IMR-90 (cell line): Measurements from ENCODE around the gene ABCB6. TPM values are rescaled to one million over a fixed set of nuclear protein-coding genes. Genes with fewer than 3 reads are reported as not detected.

Source experiments
- ATAC-seq: fragments of 200-7000 bp; cut with Tn5 transposase; 2 replicates; pipeline ENCODE4 v1.9.1; 2020; ENCODE audit warnings: low read depth, mild to moderate bottlenecking, moderate library complexity
- BruUV-seq: library from RNA; stranded (reverse); fragments of 400-500 nt; replicated peaks from 2 replicates; lab custom pipeline; 2021; lab: Mats Ljungman, UMichigan
- CTCF ChIA-PET: fragments of 300-600 bp; formaldehyde crosslinking; extraction: SDS; loops from one replicate; lab custom pipeline; 2021; ENCODE audit warnings: antibody characterized with exemption; lab: Yijun Ruan, JAX
- POLR2A ChIA-PET: fragments of 300-600 bp; sonication (Branson Sonifier 250); formaldehyde crosslinking; loops from one replicate; lab custom pipeline; 2022; ENCODE audit warnings: antibody characterized with exemption; ENCODE audit not compliant: unreplicated experiment; lab: Charles Lee
- DNase-seq: peaks from one replicate; pipeline ENCODE4 v3.0.0; 2013
- H2AFZ ChIP-seq: replicated peaks from 2 replicates; pipeline ENCODE3; 2013; ENCODE audit warnings: low read length, mild to moderate bottlenecking; ENCODE audit not compliant: poor library complexity
- H2AK5ac ChIP-seq: 2 replicates; pipeline ENCODE4 v1.6.1; 2013; ENCODE audit warnings: low read depth, low read length, inconsistent platforms
- H2AK9ac ChIP-seq: replicated peaks from 2 replicates; pipeline ENCODE3; 2013; ENCODE audit warnings: mild to moderate bottlenecking, low read depth, low read length, moderate library complexity; ENCODE audit not compliant: poor library complexity
- H2BK120ac ChIP-seq: 2 replicates; pipeline ENCODE4 v1.6.1; 2013; ENCODE audit warnings: low read depth, low read length, inconsistent platforms
- H2BK15ac ChIP-seq: 3 replicates; pipeline ENCODE4 v1.6.1; 2013; ENCODE audit warnings: low read depth, low read length, inconsistent platforms
- H2BK20ac ChIP-seq: 2 replicates; pipeline ENCODE4 v1.6.1; 2013; ENCODE audit warnings: low read depth, mild to moderate bottlenecking, inconsistent platforms, low read length, moderate library complexity
- H2BK5ac ChIP-seq: 2 replicates; pipeline ENCODE4 v1.6.1; 2013; ENCODE audit warnings: mild to moderate bottlenecking, low read depth, low read length, inconsistent platforms; ENCODE audit not compliant: poor library complexity, severe bottlenecking
- H3K14ac ChIP-seq: replicated peaks from 2 replicates; pipeline ENCODE4 v1.6.1; 2013; ENCODE audit warnings: low read depth, low read length, inconsistent platforms
- H3K18ac ChIP-seq: 2 replicates; pipeline ENCODE4 v1.6.1; 2013; ENCODE audit warnings: low read depth, low read length, control low read depth
- H3K23ac ChIP-seq: 2 replicates; pipeline ENCODE4 v1.6.1; 2013; ENCODE audit warnings: low read depth, low read length, inconsistent platforms
- H3K27ac ChIP-seq: 2 replicates; pipeline ENCODE4 v1.5.1; 2013; ENCODE audit warnings: mild to moderate bottlenecking, control low read depth, low read length; ENCODE audit not compliant: insufficient read depth
- H3K27me3 ChIP-seq: 2 replicates; pipeline ENCODE4 v1.6.1; 2013; ENCODE audit warnings: low read length; ENCODE audit not compliant: control insufficient read depth, insufficient read depth
- H3K36me3 ChIP-seq: 2 replicates; pipeline ENCODE4 v1.6.1; 2013; ENCODE audit warnings: low read length, mixed read lengths; ENCODE audit not compliant: control insufficient read depth, insufficient read depth
- H3K4ac ChIP-seq: 2 replicates; pipeline ENCODE4 v1.6.1; 2013; ENCODE audit warnings: low read depth, low read length, inconsistent platforms
- H3K4me1 ChIP-seq: 2 replicates; pipeline ENCODE4 v1.6.1; 2013; ENCODE audit warnings: low read length, mixed read lengths; ENCODE audit not compliant: control insufficient read depth, insufficient read depth
- H3K4me2 ChIP-seq: 2 replicates; pipeline ENCODE4 v1.6.1; 2013; ENCODE audit warnings: low read depth, mild to moderate bottlenecking, control low read depth, low read length, moderate library complexity
- H3K4me3 ChIP-seq: 2 replicates; pipeline ENCODE4 v1.5.1; 2013; ENCODE audit warnings: low read depth, mild to moderate bottlenecking, control low read depth, low read length, moderate library complexity; ENCODE audit not compliant: insufficient read depth
- H3K56ac ChIP-seq: 2 replicates; pipeline ENCODE4 v1.6.1; 2013; ENCODE audit warnings: low read length, inconsistent platforms; ENCODE audit not compliant: insufficient read depth; ENCODE audit errors: extremely low read depth
- H3K79me1 ChIP-seq, 2 experiments: 2 replicates each; pipeline ENCODE4 v1.6.1; 2013; ENCODE audit warnings: low read length in 2 of 2, inconsistent platforms in 1 of 2, low read depth in 1 of 2
- H3K9ac ChIP-seq: 2 replicates; pipeline ENCODE4 v1.6.1; 2013; ENCODE audit warnings: low read depth, low read length, control low read depth
- H3K9me1 ChIP-seq: 2 replicates; pipeline ENCODE4 v1.6.1; 2013; ENCODE audit warnings: low read length, inconsistent platforms; ENCODE audit not compliant: insufficient read depth
- H3K9me3 ChIP-seq: 2 replicates; pipeline ENCODE4 v1.6.1; 2013; ENCODE audit warnings: low read length; ENCODE audit not compliant: control insufficient read depth, insufficient read depth
- H4K20me1 ChIP-seq: 2 replicates; pipeline ENCODE4 v1.6.1; 2013; ENCODE audit warnings: low read length, inconsistent platforms; ENCODE audit not compliant: insufficient read depth
- H4K5ac ChIP-seq: 2 replicates; pipeline ENCODE4 v1.6.1; 2013; ENCODE audit warnings: mild to moderate bottlenecking, low read depth, low read length, control low read depth
- H4K8ac ChIP-seq, 2 experiments: 2 replicates each; pipeline ENCODE4 v1.6.1; 2013; ENCODE audit warnings: low read depth in 2 of 2, low read length in 2 of 2, control low read depth in 1 of 2, inconsistent platforms in 1 of 2
- H4K91ac ChIP-seq: 2 replicates; pipeline ENCODE4 v1.6.1; 2013; ENCODE audit warnings: low read depth, low read length, inconsistent platforms; ENCODE audit not compliant: insufficient read depth
- BHLHE40 ChIP-seq: fragments of 150-350 bp; IDR thresholded peaks from 2 replicates; pipeline ENCODE4 v1.6.1; 2016; ENCODE audit warnings: mild to moderate bottlenecking, low read depth, low read length
- CEBPB ChIP-seq: IDR thresholded peaks from 2 replicates; pipeline ENCODE4 v1.6.1; 2012; ENCODE audit warnings: low read depth, low read length, improper control_type of control experiment
- CHD1 ChIP-seq: IDR thresholded peaks from 2 replicates; pipeline ENCODE4 v1.6.1; 2012; ENCODE audit warnings: low read depth, low read length, improper control_type of control experiment
- CTCF ChIP-seq: conservative IDR thresholded peaks from 2 replicates; pipeline ENCODE4 v1.5.1; 2012; ENCODE audit warnings: mild to moderate bottlenecking, low read depth, low read length, improper control_type of control experiment
- ELK1 ChIP-seq: fragments of 150-350 bp; IDR thresholded peaks from 2 replicates; pipeline ENCODE4 v1.6.1; 2016; ENCODE audit warnings: low read depth, mild to moderate bottlenecking, low read length, moderate library complexity, borderline replicate concordance
- FOS ChIP-seq: fragments of 150-350 bp; IDR thresholded peaks from 2 replicates; pipeline ENCODE4 v1.6.1; 2016; ENCODE audit warnings: low read depth, low read length
- MAFK ChIP-seq: IDR thresholded peaks from 2 replicates; pipeline ENCODE4 v1.6.1; 2012; ENCODE audit warnings: low read depth, low read length, improper control_type of control experiment
- MAZ ChIP-seq: IDR thresholded peaks from 2 replicates; pipeline ENCODE4 v1.6.1; 2012; ENCODE audit warnings: low read depth, mild to moderate bottlenecking, low read length, improper control_type of control experiment, moderate library complexity, borderline replicate concordance
- MXI1 ChIP-seq: IDR thresholded peaks from 2 replicates; pipeline ENCODE4 v1.6.1; 2012; ENCODE audit warnings: low read depth, mild to moderate bottlenecking, low read length, moderate library complexity, borderline replicate concordance
- NFE2L2 ChIP-seq: fragments of 150-350 bp; IDR thresholded peaks from 2 replicates; pipeline ENCODE4 v1.6.1; 2016; ENCODE audit warnings: low read depth, mild to moderate bottlenecking, low read length
- POLR2A ChIP-seq: IDR thresholded peaks from 2 replicates; pipeline ENCODE4 v1.6.1; 2012; ENCODE audit warnings: mild to moderate bottlenecking, low read depth, low read length
- RAD21 ChIP-seq: IDR thresholded peaks from 2 replicates; pipeline ENCODE4 v1.6.1; 2012; ENCODE audit warnings: low read length, improper control_type of control experiment
- RCOR1 ChIP-seq: IDR thresholded peaks from 2 replicates; pipeline ENCODE4 v1.6.1; 2012; ENCODE audit warnings: mild to moderate bottlenecking, low read length, improper control_type of control experiment; ENCODE audit not compliant: insufficient replicate concordance
- RFX5 ChIP-seq: IDR thresholded peaks from 2 replicates; pipeline ENCODE4 v1.8.0; 2012; ENCODE audit warnings: low read depth, mild to moderate bottlenecking, low read length, moderate library complexity
- SMC3 ChIP-seq: fragments of 150-350 bp; IDR thresholded peaks from 2 replicates; pipeline ENCODE4 v1.6.1; 2016; ENCODE audit warnings: low read depth, mild to moderate bottlenecking, antibody characterized with exemption, low read length, moderate library complexity
- USF2 ChIP-seq: fragments of 150-350 bp; IDR thresholded peaks from 2 replicates; pipeline ENCODE4 v1.6.1; 2017; ENCODE audit warnings: mild to moderate bottlenecking, antibody characterized with exemption, low read length, low read depth
- WGBS, 2 experiments: methylation state at CpG; one replicate each; pipeline versions ENCODE4 v1.1.5 to v1.1.7; 2013; ENCODE audit warnings: missing lambda C conversion rate in 2 of 2; ENCODE audit not compliant: insufficient read length in 1 of 2; ENCODE audit errors: extremely low coverage in 2 of 2; 5-methylcytosine and 5-hydroxymethylcytosine counted together
- dilution Hi-C: fragments of 300-500 bp; cut with HindIII; formaldehyde crosslinking; loops from one replicate; pipeline ENCODE4 v1.14.3; 2018; ENCODE audit warnings: low sequenced_read_pairs; ENCODE audit not compliant: unreplicated experiment
- in situ Hi-C: fragments of 300-500 bp; cut with MboI; formaldehyde crosslinking; loops from 3 replicates; pipeline ENCODE4 v1.14.3; 2019; ENCODE audit warnings: low sequenced_read_pairs, inconsistent platforms, mixed read lengths
- intact Hi-C: fragments of 100-400 bp; cut with micrococcal nuclease; formaldehyde crosslinking; loops from 2 replicates; pipeline ENCODE4 v1.10.0; 2022
- polyA plus RNA-seq, 3 experiments: library from polyadenylated mRNA; depleted of rRNA; stranded (reverse); fragments of >200 nt; gene quantifications; 2 replicates each; pipeline ENCODE4 v1.2.3, GENCODE V29; 2012; ENCODE audit warnings: low replicate concordance in 1 of 3
- total RNA-seq: library from RNA; depleted of rRNA; stranded (reverse); fragments of >200 nt; gene quantifications from 2 replicates; pipeline ENCODE4 v1.2.3, GENCODE V29; 2012

Gene ABCB6
- total and polyA plus RNA-seq, 2 of the 4 experiments (the other 2 are of a cell fraction) = 12.5 to 24.7 TPM

GRCh38 chr2:219175486-219175885 is 43.3 kb downstream of the ABCB6 start:
- dilution Hi-C loops = no loop called here
- Histone ChIP-seq H4K8ac (no peak overlapping the region), H3K36me3 (peaks cover 28% of the 10 kb centered on the region), H3K9me3 (no peaks in the 10 kb centered on the region), H3K9ac (no peak overlapping the region), H3K14ac (no peak overlapping the region), H3K4ac (no peak overlapping the region), H2AK5ac (no peak overlapping the region), H4K20me1 (peaks cover 20% of the 10 kb centered on the region), H3K27me3 (no peaks in the 10 kb centered on the region), H2BK120ac (no peak overlapping the region), H3K18ac (no peak overlapping the region), H2BK20ac (no peak overlapping the region), H2AK9ac (no peak overlapping the region), H2AFZ (no peak overlapping the region), H3K9me1 (0 out of 2 replicates have a peak, but pooled peaks cover 6% of the 10 kb centered on the region), H4K91ac (no peak overlapping the region), H3K23ac (peak overlapping the region; percentile 59; the same call in 1 of the 2 replicates), H2BK15ac (no peak overlapping the region), H3K4me3 (no peak overlapping the region), H3K4me2 (no peak overlapping the region), H3K79me1 (peaks cover 21 to 41% of the 10 kb centered on the region in 2 experiments), H3K27ac (no peak overlapping the region), H2BK5ac (no peak overlapping the region), H3K4me1 (peaks cover 8% of the 10 kb centered on the region; the same call in 1 of the 2 replicates), H3K56ac (no peak overlapping the region), H4K5ac (no peak overlapping the region)
- intact Hi-C loops = loop anchor here (5.0 kb wide), 2 partner anchors 102 to 212 kb away; partner anchors contain the start of genes DNAJB2 and DNPEP
- ATAC-seq (no peak), DNase-seq (no peak)
- ChIA-PET CTCF (interaction anchor here (0.6 to 1.4 kb wide), 5 partner anchors 120 to 520 kb away, joined by 3 to 5 read pairs (median 3); no protein-coding TSS in a partner anchor), POLR2A (no interaction called here)
- WGBS, 2 experiments = no CpG with 5 or more reads among the region's 7 CpGs
- TF ChIP-seq CTCF (no peak), MAZ (no peak), USF2 (no peak), CHD1 (no peak), POLR2A (no peak), ELK1 (no peak), MAFK (no peak), RFX5 (no peak), MXI1 (no peak), SMC3 (no peak), FOS (no peak), RCOR1 (no peak), BHLHE40 (no peak), NFE2L2 (no peak), RAD21 (no peak), CEBPB (no peak)
- no TSS peak for BruUV-seq
- in situ Hi-C loops = no loop called here
